ENCODE data around the gene PPP6R2.
A peak's percentile ranks its signal among the peaks of the same experiment; 100 is the strongest.

Gene PPP6R2

DNA sequence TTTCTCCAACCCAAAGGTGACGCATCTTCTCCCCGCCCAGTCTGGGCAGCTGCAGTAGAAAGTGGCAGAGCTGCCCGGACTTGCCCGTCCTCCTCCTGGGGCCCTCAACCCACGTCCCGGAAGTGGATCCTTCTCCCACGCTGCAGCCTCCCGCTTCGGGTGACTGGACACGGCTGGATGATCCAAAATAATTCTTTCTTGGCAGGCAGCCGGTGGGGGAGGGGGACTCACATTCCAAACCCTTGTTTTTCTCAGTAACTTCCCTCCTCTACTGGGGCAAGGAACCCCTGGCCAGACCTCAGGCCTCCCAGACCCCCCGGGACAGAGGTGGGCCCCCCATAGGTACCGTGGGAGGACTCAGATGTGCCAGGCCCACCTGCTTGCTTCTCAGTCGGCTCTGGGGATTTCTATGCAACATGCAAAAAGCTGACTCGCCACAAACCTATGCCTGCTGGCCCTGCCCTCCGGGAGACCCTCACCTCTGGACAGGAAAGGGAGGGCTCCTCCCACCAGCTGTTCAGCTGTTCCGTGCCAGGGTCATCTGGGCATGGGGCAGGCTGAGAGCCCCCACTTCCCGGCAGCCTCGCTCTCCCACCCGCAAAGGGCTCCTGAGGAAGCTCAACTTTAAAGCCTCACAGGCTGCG, 37.1 kb upstream of the PPP6R2 start:
- H3K4me3 ChIP-seq (ENCODE audit: low read depth, low read length), result no peak overlapping the region

DNA sequence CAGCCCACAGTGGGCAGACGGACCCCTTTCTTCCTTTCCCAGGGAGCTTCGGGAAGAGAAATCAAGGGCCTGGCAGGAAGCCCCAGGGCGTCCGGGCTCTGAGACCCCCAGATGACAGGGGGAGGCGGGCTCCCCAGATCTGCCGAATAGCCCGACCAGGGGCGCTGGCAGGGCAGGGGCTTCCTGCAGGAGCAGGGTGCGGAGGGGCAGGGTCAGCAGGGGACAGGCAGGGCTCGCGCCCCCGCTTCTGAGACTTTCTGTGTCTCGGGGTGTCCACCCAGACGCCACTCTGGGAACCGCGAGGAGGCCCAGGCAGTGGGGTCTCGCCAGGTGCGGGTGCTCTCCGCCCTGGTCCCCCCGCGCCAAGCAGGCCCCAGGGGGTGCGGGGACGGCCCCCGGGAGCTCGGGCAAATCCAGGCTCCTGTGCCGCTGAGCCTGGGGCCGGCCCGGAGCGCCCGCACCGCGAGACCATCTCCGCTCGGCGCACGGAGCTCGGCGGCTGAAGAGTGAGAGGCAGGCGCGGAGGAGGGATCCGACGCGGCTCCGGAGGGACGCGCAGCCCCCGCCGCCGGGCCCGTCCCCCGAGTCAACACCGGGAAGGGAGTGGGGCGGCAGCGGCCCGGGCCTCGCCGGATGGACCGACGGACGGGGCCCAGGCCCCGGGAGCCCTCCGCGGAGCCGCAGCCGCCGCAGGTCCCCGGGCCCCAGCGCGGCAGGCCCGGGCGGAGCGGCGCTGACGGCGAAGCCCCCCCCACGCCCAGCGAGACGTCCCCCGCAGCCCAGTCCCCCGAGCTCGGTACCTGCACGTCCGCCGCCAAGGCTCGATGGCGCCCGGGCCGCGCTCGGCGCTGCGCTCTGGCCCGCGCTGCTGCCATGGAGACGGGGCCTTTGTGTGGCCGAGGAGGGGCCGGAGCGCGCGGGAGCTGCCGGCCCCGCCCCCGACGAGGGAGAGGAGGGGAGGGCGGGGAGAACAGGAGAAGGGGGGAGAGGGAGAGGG, 36.1 kb upstream of the PPP6R2 start, which contains the start of gene PLXNB2:
TSS of gene PLXNB2 (minus strand) at position 894 of the 997 bp plus-strand sequence. CDS start 17,062 bp downstream, outside the sequence.
- H3K4me3 ChIP-seq (ENCODE audit: low read depth, low read length), result peak within 1 kb of the TSS; percentile 61

DNA sequence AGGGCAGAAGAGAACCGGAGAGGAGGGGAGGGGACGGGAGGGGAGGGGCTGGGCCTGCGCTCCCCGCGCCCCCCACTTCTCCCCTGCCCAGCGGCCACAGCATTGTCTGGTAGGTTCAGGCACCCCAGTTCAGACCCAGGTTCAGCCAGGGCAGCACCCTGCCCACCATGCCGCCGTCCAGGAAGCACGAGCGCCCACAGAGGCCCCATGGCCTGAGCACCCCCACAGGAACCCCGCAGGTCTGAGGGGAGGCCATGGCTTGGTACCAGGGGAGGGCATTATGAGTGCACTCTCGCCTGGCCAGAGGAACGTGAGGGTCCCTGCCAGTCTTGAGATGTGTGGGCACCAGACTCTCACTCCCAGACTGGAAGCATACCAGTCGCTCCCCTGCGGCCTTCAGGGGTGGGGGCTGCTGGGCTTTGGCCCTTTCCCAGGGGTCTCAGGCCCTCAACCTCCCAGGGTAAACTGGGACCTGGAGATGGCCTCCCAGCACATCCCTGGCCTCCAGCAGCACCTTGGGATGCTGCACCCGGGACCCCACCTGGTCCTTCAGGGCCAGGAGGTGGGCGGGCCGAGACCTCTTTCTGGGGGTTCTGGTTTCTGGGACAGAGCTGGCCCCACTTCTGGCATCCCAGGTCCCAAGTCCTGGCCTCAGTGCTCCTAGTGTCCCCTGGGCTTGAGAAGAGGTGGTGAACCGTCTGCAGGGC, 35.1 kb upstream of the PPP6R2 start:
- no peak overlapping the region for H3K4me3 ChIP-seq (ENCODE audit: low read depth, low read length)

DNA sequence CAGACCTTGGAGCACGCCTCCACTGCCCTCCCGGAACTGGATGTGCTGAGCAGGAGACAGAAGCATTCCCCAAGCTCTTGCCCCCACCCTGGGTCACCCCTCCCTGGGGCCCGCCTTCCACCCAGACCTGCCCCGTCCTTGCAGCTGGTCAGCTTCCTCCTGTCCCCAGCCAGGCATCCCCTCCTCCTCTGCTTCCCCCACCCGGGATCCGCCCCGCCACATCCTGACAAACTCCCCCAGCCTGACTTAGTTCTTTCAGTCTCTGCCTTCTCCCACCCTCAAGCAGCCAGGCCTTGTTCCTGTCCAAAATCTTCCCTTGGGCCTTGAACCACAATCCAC, 34.6 kb upstream of the PPP6R2 start:
- H3K4me3 ChIP-seq (ENCODE audit: low read depth, low read length), result no peak overlapping the region

DNA sequence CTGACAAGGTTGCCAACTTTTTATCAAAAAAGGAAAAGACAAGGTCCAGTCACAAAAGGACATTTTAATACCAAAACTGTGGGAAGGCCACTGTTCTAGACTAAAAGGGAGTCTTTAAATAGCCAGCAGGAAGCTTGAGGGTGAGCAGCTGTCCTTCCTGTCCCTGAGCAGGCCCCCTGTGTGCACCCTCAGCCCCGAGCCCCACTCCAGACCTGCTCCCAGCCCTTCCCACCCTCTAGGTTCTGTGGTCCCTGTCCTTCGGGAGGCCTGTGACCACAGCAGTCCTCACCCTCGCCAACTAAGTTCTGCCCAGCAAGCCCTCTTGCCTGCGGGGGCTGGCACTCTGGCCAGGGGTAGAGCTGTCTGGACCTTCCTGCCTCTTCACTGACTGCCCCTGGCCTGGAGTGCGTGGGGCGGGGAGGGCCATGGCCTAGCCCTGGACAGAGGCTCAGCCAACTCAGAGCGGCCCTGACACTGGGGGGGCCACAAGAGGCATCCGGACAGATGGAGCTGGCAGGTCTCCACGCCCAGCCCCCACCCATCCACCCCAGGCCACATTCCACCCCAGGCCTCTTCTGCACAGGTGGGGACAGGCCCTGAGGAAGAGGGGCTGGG, 34.0 kb upstream of the PPP6R2 start:
- H3K4me3 ChIP-seq (ENCODE audit: low read depth, low read length), result no peak overlapping the region

DNA sequence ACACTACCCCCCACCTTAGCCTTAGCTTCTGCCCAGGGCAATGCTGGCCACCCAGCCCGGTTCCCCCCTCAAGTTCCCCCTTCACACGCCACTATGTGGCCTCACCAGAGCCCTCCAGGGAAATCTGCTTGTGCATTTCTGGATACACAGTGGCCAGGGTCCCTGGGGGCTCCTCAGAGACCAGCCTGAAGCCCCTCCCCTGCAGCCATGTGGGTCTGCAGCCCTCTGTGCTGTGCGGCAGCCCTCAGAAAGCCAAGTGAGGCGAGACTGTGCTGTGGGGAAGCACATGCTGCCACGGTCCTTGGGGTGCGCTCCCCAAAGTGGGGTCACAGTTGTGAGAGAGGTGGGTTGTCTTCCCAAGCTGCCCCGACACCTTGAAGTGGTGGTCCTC, 33.5 kb upstream of the PPP6R2 start:
- no peak overlapping the region for H3K4me3 ChIP-seq (ENCODE audit: low read depth, low read length)

DNA sequence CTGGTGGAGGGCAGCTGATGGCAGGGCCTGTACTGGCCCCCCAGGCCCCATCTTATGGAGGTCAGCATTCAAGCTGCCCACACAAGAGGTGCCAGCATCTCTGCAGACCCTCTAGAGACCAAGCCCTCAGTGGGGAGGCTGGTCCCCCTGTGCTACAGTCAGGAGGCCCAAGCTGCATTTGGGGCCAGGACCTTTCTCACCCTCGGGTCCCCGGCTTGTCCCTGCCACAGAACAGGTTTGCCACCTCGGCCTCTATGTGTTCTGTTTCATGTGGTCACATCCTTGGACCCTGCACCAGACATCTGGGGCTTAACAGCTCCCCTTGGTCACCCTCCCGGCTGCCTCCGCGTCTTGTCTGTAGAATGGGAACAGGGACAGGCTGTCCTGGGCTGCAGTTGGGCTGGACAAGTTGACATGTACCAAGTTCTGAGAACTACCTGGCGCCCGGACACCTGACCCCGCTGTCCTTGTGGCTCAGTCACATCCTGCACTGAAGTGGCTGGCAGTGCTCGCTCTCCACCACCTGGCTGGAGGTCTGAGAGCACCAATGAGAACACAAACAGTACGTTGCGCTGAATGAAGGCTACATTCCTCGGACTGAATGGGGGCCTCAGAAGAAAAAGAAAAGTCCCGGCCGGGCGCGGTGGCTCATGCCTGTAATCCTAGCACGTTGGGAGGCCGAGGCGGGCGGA, 33.0 kb upstream of the PPP6R2 start:
- no peak overlapping the region for H3K4me3 ChIP-seq (ENCODE audit: low read depth, low read length)

DNA sequence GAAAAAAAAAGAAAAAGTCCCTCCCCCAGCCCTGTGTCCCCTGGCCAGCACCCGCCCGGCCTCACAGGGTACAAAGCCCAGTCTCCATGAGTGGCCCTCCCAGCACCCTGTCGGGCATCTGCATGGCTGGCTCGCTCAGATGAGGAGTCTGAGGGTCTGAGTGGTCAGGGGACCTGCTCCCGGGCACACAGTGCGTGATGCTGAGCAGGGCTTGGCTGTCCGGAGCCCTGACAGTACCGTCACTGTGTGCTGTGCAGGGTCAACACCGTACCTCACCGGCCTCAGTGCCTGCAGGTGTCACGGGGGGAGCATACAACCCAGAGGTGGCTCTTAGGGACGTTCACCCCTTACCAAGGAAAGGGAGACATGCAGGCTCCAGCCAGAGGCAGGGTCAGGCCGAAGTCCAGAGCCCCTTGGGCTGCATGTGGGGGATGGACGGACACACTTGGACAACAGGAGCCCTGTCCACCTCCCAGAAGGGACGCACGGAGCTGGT, 32.1 kb upstream of the PPP6R2 start:
- no peak overlapping the region for H3K4me3 ChIP-seq (ENCODE audit: low read depth, low read length)

DNA sequence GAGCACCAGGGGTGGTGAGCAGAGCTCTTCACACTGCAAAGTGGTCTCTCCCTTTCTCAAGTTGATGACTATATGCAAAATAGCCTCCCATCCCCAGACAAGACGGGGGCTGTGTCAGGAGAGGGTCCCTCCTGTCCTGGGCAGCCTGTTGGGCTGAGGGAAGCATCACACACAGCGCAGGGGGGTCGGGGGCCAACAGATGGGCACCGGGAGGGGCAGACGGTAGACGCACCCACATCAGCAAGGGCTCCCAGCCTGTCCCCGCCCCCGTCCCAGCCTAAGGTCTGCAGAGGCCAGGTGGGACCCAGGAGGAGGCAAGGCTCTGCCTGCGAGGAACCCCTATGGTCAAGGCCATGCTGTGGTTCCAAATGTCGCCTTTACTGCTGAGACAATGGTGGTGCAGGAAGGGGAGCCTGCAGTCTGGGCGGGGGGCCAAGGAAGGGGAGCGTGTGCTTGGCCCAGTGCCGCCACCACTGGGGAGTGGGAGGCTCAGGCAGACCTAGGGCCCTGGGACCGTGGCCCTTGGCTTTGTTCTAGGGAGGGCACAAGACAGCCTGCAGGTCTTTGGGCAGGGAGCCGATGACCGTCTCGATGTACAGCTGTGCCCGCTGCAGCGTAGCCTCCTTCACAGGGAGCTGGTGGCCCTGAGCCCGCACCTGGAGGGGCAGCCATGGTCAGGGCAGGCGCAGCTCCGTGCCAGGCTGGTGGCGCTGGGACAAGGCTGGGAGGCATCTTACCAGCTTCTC, 31.3 kb upstream of the PPP6R2 start:
- no peak overlapping the region for H3K4me3 ChIP-seq (ENCODE audit: low read depth, low read length)

DNA sequence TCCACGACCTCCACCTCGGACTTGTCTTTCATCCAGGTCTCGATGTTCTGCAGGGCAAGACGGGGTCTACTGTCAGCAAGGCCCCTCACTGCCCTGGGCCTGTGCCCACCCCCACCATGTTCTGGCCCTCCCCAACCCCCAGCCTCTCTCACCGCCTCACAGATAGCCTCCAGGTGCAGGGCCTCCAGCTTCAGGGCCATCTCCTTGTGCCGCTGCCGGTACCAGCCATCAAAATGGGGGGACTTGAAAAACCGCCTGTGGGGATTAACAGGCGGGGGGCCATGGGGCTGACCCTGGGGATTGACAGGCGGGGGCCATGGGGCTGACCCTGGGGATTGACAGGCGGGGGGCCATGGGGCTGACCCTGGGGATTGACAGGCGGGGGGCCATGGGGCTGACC, 30.8 kb upstream of the PPP6R2 start:
- H3K4me3 ChIP-seq (ENCODE audit: low read depth, low read length), result no peak overlapping the region

DNA sequence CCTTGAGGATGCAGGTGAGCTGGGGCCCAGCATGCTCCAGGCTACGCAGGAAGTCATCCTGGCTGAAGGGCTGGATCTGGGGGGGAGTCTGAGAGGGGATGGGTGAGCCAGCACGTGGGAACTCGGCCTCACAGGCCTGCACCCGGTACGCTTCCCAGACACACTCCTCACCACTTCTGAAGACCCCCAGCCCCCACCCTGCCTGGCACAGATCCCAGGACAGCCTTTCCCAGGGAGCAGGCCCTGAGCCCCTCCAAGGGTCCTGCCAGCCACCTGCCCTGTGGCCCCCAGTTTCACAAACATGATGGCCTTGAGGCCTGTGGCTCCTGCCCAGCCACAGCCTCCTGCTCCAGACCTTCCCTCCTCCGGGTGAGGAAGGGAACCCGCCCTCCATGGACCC, 30.1 kb upstream of the PPP6R2 start:
- H3K4me3 ChIP-seq (ENCODE audit: low read depth, low read length), result no peak overlapping the region

DNA sequence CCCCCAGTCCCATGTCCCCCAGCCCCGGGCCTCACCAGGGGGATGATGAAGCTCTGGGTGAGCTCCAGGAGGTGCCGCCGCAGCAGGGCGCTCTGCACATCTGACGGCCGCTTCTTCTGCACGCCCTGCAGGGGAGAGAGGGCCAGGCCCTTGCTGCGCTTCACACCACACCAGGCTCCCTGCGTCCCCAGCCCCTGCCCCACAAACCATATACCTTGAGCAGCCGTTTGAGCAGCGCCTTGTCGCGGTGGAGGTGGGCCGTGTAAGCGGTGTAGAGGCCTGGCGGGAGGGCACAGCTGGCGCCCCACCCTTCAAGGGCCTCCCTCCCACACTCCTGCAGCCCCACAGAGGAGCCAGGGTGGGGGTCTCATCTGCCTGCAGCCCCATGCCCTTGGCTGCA, 29.5 kb upstream of the PPP6R2 start:
- no peak overlapping the region for H3K4me3 ChIP-seq (ENCODE audit: low read depth, low read length)

DNA sequence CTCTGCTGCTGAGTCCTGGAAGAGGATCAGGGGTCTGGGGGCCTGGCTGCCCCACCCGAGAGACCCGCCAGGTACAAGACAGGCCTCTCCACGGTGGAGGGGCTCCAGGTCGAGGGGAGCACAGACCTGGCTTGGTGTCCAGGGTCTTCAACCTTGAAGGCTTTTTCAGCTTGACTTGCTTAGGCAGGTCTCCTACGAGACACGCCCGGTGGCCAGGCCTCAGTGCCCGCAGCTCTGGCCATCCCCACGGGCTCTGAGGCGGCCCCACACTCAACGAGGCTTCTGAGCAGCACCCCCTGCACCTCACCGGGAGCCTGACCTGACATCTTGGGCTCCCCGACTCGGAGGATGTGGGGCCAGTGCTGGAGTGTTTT, 29.1 kb upstream of the PPP6R2 start:
- no peak overlapping the region for H3K4me3 ChIP-seq (ENCODE audit: low read depth, low read length)

DNA sequence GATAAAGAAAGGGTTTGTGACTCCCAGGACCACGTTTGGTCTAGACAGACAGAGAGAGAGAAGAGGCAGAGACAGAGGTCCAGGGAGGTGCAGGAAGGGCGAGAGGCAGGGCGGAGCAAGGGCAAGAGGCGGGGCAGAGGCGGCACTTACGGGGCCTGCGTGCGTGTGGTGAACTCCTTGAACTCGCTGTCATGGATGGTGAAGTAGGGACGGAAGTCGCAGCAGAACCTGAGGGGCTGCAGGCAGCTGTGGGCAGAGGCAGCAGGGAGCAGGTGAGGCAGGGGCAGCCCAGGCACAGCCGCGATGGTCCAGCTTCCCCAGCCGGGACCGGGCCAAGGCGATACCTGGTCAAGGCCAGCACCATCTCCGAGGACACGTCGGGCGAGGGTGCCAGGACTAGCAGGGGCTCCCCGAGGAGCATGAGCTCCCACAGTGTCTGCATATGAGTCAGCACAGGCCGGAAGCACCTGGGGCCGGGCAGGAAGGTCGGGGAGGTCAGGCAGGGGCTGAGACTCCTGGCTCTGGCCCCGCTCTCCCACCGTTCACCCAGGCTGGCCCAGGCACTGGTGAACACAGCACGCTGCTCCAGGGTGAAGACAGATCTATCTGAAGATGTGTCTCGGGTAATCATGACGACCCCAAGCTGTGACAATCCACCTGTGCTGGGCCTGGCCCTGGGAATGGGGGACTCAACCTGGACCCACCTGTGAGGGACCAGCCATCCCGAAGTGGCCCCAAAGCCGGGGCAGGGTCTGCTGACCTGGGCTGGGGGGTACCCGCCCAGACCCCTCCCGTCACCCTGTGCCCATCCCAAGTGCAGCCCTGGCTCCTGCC, 28.5 kb upstream of the PPP6R2 start:
- H3K4me3 ChIP-seq (ENCODE audit: low read depth, low read length), result no peak overlapping the region

DNA sequence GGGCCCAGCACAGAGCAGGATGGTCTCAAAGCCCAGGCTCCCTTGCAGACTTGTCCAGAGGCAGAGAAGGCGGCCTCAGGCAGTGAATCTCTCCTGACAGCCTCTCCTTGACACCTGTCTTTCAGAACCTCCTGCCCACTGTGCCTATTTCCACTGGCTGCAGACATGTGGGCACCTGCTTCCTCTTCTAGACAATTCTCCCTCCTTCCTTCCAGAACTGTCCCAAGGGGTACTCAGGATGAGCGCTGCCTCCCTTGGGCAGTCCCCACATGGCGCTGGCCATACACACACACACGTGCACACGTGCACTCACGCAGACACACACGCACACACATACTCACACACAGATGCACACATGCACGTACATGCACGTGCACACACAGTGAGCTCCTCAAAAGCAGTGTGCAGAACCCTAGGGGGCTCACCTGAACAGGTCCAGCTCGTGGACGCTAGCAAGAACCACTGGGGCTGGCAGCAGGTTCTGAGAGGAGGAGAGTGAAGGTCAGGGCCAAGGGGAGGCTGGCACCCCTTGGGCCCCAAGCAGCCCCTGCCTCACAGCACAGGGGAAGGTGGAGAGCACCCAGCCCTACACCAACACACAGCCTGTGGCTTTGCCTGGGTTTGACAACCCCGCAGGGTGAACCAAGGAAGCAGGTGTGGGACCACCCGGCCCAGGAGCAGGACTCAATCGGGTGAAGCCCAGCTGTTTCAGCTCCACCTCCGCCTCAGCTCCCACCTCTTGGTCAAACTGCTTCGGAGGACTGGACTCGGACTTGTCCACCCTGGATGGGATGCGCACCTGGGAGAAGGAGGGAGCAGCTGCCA, 27.6 kb upstream of the PPP6R2 start:
- no peak overlapping the region for H3K4me3 ChIP-seq (ENCODE audit: low read depth, low read length)

DNA sequence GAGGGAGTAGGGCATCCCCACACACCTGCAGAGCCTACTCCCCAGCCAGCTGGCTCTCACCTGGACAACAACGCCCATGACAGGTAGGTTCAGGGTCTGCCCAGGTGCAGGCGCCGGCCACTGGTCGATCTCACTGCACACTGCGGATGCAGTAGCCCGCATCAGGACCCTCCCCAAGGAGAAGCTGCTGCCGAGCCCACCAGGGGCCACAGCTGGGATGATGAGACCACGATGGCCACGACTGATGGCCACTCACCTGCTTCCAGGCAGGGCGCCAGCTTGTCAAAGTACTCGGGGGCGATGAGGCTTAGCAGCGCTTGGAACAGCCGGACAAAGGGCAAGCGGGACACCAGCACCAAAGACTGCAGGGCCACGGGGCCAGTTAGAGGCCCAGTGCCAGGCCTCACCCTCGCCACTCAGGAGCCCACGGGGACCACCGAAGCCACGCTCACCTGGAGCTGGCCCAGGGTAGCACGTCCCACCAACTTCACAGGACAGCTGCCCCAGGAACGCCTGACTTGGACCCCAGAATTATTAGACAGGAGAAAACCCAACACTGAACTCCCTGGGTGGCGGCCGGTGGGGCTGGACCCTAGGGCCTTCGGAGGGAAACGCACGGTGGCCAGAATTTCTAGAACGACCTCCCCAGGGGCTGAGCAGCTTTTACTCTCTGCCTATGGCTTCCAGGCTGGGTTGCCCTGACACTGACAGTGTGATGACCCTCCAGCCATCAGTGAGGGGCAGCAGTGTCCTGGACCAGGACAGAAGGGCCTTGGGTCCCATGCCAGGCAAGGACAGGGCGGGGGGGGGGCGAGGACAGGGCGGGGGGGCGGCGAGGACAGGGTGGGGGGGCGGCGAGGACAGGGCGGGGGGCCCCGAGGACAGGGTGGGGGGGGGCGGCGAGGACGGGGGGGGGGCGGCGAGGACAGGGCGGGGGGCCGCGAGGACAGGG, 26.7 kb upstream of the PPP6R2 start:
- no peak overlapping the region for H3K4me3 ChIP-seq (ENCODE audit: low read depth, low read length)

DNA sequence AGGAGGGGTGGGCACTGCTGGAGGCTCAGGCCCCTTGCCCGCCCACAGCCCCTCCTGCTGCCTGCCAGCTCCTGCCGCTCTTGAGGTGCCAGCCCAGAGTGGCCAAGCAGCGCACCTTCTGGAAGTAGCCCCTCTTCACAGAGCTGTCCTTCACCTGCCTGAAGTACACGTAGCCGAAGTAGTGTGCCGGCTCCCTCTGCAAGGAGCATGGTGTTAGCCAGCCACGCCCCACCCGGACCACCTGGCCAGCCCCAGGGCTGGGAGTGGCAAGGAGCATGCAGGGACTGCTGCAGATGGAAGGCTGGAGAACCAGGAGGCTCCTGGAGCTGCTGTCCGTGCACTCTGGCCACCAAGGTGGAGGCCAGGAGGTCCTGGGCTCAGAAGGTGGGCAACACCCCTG, 25.9 kb upstream of the PPP6R2 start:
- H3K4me3 ChIP-seq (ENCODE audit: low read depth, low read length), result no peak overlapping the region
